ENCODE results near the gene AMT. TPM values are rescaled to one million over a fixed set of nuclear protein-coding genes. Genes with fewer than 3 reads are reported as not detected.
A peak's percentile ranks its signal among the peaks of the same experiment; 100 is the strongest.
"Not testable (repeated sequence)": the region's sequence is repeated elsewhere in the genome, so short reads cannot be mapped to it uniquely, and the experiment has no call there.

AMT gene
- total and polyA plus RNA-seq, 4 donors = 4.1 to 22.2 (median 18.0) TPM

DNA sequence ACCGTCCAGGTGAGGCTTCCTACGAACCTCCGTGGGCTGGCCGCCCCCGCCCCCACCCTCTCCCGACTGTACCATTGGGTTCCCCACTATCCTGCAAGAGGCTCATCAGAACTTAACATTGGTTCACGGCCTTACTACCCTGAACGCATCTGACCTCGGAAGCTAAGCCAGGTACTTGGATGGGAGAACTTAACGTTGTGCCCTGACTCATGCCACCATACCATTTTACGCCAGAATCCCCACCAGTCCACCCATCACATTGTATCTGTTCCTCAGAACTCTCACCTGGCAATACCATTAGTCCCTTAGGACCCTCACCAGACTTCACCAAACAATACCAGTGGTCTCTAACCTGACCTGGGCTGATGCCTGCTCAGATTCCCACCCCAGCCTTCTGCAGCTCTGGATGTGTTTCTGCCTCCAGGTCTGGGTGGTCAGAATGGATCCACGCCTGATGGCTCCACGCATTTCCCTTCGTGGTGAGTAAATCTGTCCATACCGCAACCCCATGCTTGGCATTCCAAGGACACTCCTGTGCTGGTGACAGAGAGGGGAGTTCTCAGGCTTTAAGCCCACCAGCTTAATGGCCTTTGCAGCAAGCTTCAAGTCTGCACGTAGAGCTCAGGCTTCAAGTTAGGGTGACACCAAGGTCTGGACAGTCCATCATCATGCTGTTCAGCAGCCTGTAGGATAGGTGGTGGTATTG lies 9.5 kb downstream of the AMT start:
- DNase-seq (ENCODE audit: low read depth in 4 of 6, low spot score in 6 of 6) = no peak
- H3K36me3 ChIP-seq (ENCODE audit: control insufficient read depth, insufficient read depth, low read length) = peaks cover 23% of the 10 kb centered on the region
- no peaks in the 10 kb centered on the region for H3K27me3 ChIP-seq (ENCODE audit: control insufficient read depth, insufficient read depth, low read length)
- H3K27ac ChIP-seq (ENCODE audit: low read depth, low read length) = peak overlapping the region; percentile 92
- H3K4me1 ChIP-seq (ENCODE audit: control insufficient read depth, insufficient read depth, low read length) = peaks cover 25% of the 10 kb centered on the region
- WGBS (ENCODE audit: insufficient coverage) = 45% methylated on average over 16 of the region's 16 CpGs
- no peaks in the 10 kb centered on the region for H3K9me3 ChIP-seq (ENCODE audit: control insufficient read depth, insufficient read depth, low read length)
- peak overlapping the region; percentile 83 for H3K4me3 ChIP-seq (ENCODE audit: low read depth, low read length)

DNA sequence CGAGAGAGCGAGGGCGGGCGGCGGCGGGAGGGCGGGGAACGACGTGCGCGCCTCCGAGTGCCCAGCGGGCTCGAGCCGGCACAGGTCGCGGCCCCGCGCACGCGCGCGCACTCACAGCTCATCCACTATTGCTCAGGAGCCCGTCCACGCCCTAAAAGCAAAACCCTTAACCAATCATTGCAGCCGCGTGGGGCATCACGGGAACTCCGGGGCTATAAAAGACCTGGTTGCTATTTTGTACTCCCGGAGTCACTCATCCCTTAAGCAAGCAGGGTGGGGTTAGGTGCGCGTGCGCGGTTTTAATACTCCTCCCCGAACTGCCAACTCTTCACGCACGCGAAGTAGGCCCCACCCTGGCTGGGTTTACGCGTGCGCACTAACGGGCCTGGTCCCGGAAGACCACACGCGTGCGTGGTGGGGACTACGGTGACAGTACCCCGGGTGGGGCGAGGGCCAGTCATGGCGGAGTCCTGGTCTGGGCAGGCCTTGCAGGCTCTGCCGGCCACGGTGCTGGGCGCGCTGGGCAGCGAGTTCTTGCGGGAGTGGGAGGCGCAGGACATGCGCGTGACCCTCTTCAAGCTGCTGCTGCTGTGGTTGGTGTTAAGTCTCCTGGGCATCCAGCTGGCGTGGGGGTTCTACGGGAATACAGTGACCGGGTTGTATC lies 10.2 kb downstream of the AMT start, which contains the start of the genes RHOA and TCTA:
TSS of gene RHOA (minus strand) at position 9 of the 664 bp plus-strand sequence. CDS start 36,387 bp downstream, outside the sequence.
TSS of gene TCTA (plus strand) at position 456 of the 664 bp plus-strand sequence. CDS start at position 460, 4 bp downstream.
- peaks cover 25% of the 10 kb centered on the region for H3K4me1 ChIP-seq (ENCODE audit: control insufficient read depth, insufficient read depth, low read length)
- H3K36me3 ChIP-seq (ENCODE audit: control insufficient read depth, insufficient read depth, low read length) = peaks cover 16% of the 10 kb centered on the region
- no peaks in the 10 kb centered on the region for H3K27me3 ChIP-seq (ENCODE audit: control insufficient read depth, insufficient read depth, low read length)
- H3K9me3 ChIP-seq (ENCODE audit: control insufficient read depth, insufficient read depth, low read length) = no peaks in the 10 kb centered on the region
- WGBS (ENCODE audit: insufficient coverage) = under 1% methylated on average over 62 of the region's 62 CpGs
- peak; percentile 98 to 100 (median 99) for DNase-seq (ENCODE audit: low read depth in 4 of 6, low spot score in 6 of 6)
- H3K27ac ChIP-seq (ENCODE audit: low read depth, low read length) = peak within 1 kb of the TSS; percentile 92
- H3K4me3 ChIP-seq (ENCODE audit: low read depth, low read length) = peak within 1 kb of the TSS; percentile 83

GRCh38 chr3:49411535-49411967 lies 10.7 kb downstream of the AMT start:
- peak in 1 of 6 donors; percentile 59 for DNase-seq (ENCODE audit: low read depth in 4 of 6, low spot score in 6 of 6)
- Histone ChIP-seq H3K36me3 (ENCODE audit: control insufficient read depth, insufficient read depth, low read length) (peaks cover 12% of the 10 kb centered on the region), H3K27me3 (ENCODE audit: control insufficient read depth, insufficient read depth, low read length) (no peaks in the 10 kb centered on the region), H3K4me1 (ENCODE audit: control insufficient read depth, insufficient read depth, low read length) (peaks cover 25% of the 10 kb centered on the region), H3K27ac (ENCODE audit: low read depth, low read length) (peak overlapping the region; percentile 92), H3K9me3 (ENCODE audit: control insufficient read depth, insufficient read depth, low read length) (no peaks in the 10 kb centered on the region), H3K4me3 (ENCODE audit: low read depth, low read length) (peak overlapping the region; percentile 69)
- under 1% methylated on average over 59 of the region's 59 CpGs for WGBS (ENCODE audit: insufficient coverage)

DNA sequence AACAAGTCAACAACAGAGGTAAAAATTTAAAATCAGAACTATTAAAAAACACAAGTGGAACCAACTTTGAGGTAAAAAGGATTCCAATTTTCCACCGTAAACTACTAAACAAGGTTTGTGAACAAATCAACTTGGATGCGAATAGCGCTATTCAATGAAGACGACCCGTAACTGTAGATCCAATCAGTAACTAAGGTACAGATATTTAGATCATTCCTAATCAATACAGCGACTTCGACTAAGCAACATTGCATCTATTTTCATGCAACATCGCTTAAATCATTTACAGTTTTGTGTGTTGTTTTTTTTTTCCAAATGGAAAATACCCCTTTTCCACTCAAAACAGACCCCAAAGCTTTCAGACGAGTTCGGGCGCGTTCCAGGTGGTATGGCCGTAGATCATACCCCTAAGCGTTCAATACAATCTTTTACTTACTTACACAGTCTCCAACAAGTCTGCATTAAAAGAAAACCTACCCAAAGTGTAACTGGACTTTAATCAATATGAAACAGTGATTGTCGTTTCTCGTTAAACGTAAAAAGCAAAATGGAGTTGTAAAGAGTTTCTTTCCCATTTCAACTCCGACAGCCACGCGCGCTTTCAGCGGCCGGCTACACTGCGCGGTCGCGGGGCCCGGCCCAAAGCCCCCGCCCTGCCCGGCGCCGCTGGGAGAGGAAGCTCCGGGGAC lies 11.3 kb downstream of the AMT start:
- H3K27ac ChIP-seq (ENCODE audit: low read depth, low read length) = peak overlapping the region; percentile 50
- peak overlapping the region; percentile 69 for H3K4me3 ChIP-seq (ENCODE audit: low read depth, low read length)
- WGBS (ENCODE audit: insufficient coverage) = under 1% methylated on average over 17 of the region's 33 CpGs
- no peaks in the 10 kb centered on the region for H3K9me3 ChIP-seq (ENCODE audit: control insufficient read depth, insufficient read depth, low read length)
- DNase-seq (ENCODE audit: low read depth in 4 of 6, low spot score in 6 of 6) = peak in 1 of 6 donors; percentile 30
- peaks cover 11% of the 10 kb centered on the region for H3K36me3 ChIP-seq (ENCODE audit: control insufficient read depth, insufficient read depth, low read length)
- H3K27me3 ChIP-seq (ENCODE audit: control insufficient read depth, insufficient read depth, low read length) = no peaks in the 10 kb centered on the region
- peaks cover 25% of the 10 kb centered on the region for H3K4me1 ChIP-seq (ENCODE audit: control insufficient read depth, insufficient read depth, low read length)

- H3K4me3 ChIP-seq (ENCODE audit: low read depth, low read length) = peak overlapping the region; percentile 69
- H3K4me1 ChIP-seq (ENCODE audit: control insufficient read depth, insufficient read depth, low read length) = peaks cover 25% of the 10 kb centered on the region
- H3K36me3 ChIP-seq (ENCODE audit: control insufficient read depth, insufficient read depth, low read length) = peaks cover 5% of the 10 kb centered on the region
- H3K9me3 ChIP-seq (ENCODE audit: control insufficient read depth, insufficient read depth, low read length) = no peaks in the 10 kb centered on the region
- DNase-seq (ENCODE audit: low read depth in 4 of 6, low spot score in 6 of 6) = no peak
- H3K27ac ChIP-seq (ENCODE audit: low read depth, low read length) = peak overlapping the region; percentile 50
- no CpG with 5 or more reads among the region's 4 CpGs for WGBS (ENCODE audit: insufficient coverage)
- no peaks in the 10 kb centered on the region for H3K27me3 ChIP-seq (ENCODE audit: control insufficient read depth, insufficient read depth, low read length)
Observed at GRCh38 chr3:49410066-49410845, 12.0 kb downstream of the AMT start.

DNA sequence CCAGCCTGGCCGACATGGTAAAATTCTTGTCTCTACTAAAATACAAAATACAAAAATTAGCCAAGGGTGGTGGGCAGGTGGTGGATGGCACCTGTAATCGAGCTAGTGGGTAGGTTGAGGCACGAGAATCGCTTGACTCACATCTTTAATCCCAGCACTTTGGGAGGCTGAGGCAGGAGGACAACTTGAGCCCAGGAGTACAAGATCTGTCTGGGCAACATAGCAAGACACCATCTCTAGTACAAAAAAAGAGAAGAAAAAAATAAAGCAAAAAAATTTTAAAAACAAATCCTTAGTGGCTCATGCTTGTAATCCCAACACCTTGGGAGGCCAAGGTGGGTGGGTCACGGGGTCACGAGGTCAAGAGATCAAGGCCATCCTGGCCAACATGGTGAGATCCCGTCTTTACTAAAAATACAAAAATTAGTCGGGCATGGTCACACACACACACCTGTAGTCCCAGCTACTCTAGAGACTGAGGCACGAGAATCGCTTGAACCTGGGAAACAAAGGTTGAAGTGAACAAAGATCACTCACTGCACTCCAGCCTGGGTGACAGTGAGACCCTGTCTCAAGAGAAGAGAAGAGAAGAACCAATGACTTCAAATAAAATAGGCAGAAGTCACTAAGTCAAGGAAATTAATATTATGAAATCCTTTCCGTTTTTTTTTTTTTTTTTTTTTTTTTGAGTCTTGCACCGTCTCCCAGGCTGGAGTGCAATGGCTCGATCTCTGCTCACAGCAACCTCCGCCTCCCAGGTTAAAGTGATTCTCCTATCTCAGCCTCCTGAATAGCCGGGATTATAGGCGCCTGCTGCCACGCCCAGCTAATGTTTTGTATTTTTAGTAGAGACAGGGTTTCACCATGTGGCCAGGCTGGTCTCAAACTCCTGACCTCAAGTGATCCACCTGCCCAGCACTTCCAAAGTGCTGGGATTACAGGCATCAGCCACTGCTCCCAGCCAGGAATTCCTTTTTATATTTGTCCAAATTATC lies 15.4 kb downstream of the AMT start:
- no peak for DNase-seq (ENCODE audit: low read depth in 4 of 6, low spot score in 6 of 6)
- Histone ChIP-seq H3K4me1 (ENCODE audit: control insufficient read depth, insufficient read depth, low read length) (peaks cover 7% of the 10 kb centered on the region), H3K4me3 (ENCODE audit: low read depth, low read length) (no peak overlapping the region), H3K9me3 (ENCODE audit: control insufficient read depth, insufficient read depth, low read length) (no peaks in the 10 kb centered on the region), H3K27ac (ENCODE audit: low read depth, low read length) (no peak overlapping the region), H3K36me3 (ENCODE audit: control insufficient read depth, insufficient read depth, low read length) (no peaks in the 10 kb centered on the region), H3K27me3 (ENCODE audit: control insufficient read depth, insufficient read depth, low read length) (no peaks in the 10 kb centered on the region)
- 85% methylated on average over 2 of the region's 17 CpGs for WGBS (ENCODE audit: insufficient coverage)

- not testable (repeated sequence) for H3K9me3 ChIP-seq (ENCODE audit: control insufficient read depth, insufficient read depth, low read length); H3K36me3 ChIP-seq (ENCODE audit: control insufficient read depth, insufficient read depth, low read length); DNase-seq (ENCODE audit: low read depth in 4 of 6, low spot score in 6 of 6); H3K27me3 ChIP-seq (ENCODE audit: control insufficient read depth, insufficient read depth, low read length); H3K4me1 ChIP-seq (ENCODE audit: control insufficient read depth, insufficient read depth, low read length); H3K4me3 ChIP-seq (ENCODE audit: low read depth, low read length)
- WGBS (ENCODE audit: insufficient coverage) = no CpG with 5 or more reads among the region's 9 CpGs
- H3K27ac ChIP-seq (ENCODE audit: low read depth, low read length) = peak overlapping the region; percentile 7
Observed at GRCh38 chr3:49405570-49405969, 16.7 kb downstream of the AMT start.

DNA sequence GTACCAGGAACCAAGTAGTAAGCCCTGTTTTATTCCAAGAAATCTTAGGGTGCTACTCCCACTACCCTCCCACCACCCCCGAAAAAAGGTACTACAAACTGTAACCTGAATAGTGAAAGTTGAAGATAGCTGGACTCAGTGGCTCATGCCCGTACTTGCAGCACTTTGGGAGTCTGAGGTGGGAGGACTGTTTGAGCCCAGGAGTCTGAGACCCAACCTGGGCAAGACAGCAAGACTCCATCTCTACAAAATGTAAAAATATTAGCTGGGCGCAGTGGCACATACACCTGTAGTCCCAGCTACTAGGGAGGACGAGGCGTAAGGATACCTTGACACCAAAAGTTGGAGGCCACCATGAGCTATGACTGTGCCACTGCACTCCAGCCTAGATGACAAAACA lies 18.4 kb downstream of the AMT start:
- 100% methylated on average over 4 of the region's 5 CpGs for WGBS (ENCODE audit: insufficient coverage)
- DNase-seq (ENCODE audit: low read depth in 4 of 6, low spot score in 6 of 6) = no peak
- H3K4me3 ChIP-seq (ENCODE audit: low read depth, low read length) = no peak overlapping the region
- H3K27ac ChIP-seq (ENCODE audit: low read depth, low read length) = no peak overlapping the region
- H3K4me1 ChIP-seq (ENCODE audit: control insufficient read depth, insufficient read depth, low read length) = peaks cover 3% of the 10 kb centered on the region
- peaks cover 2% of the 10 kb centered on the region for H3K36me3 ChIP-seq (ENCODE audit: control insufficient read depth, insufficient read depth, low read length)
- no peaks in the 10 kb centered on the region for H3K9me3 ChIP-seq (ENCODE audit: control insufficient read depth, insufficient read depth, low read length)
- no peaks in the 10 kb centered on the region for H3K27me3 ChIP-seq (ENCODE audit: control insufficient read depth, insufficient read depth, low read length)
